HEK293 (cell line): ENCODE measurements around the gene DCHS2.

Experiments used
- BCL11A ChIP-seq: fragments of 450-650 bp; formaldehyde crosslinking; IDR thresholded peaks from 2 replicates; pipeline ENCODE4 v1.5.1; 2016; ENCODE audit warnings: low read depth, missing biosample characterization, missing genetic modification characterization
- BCL11B ChIP-seq: fragments of 450-650 bp; formaldehyde crosslinking; IDR thresholded peaks from 2 replicates; pipeline ENCODE4 v1.5.1; 2016; ENCODE audit warnings: low read depth, missing biosample characterization, missing genetic modification characterization
- CTCF ChIP-seq: fragments of 450-650 bp; formaldehyde crosslinking; IDR thresholded peaks from 2 replicates; pipeline ENCODE4 v1.5.1; 2016; ENCODE audit warnings: missing biosample characterization, missing genetic modification characterization
- YY1 ChIP-seq: fragments of 450-650 bp; formaldehyde crosslinking; IDR thresholded peaks from 2 replicates; pipeline ENCODE4 v1.5.1; 2018; ENCODE audit warnings: missing biosample characterization, missing genetic modification characterization
- ZBTB21 ChIP-seq: fragments of 450-650 bp; formaldehyde crosslinking; IDR thresholded peaks from 2 replicates; pipeline ENCODE4 v1.5.1; 2017; ENCODE audit warnings: missing biosample characterization, missing genetic modification characterization
- ZFP41 ChIP-seq: fragments of 450-650 bp; formaldehyde crosslinking; IDR thresholded peaks from 2 replicates; pipeline ENCODE4 v1.5.1; 2016; ENCODE audit warnings: missing biosample characterization, missing genetic modification characterization, borderline replicate concordance
- ZIC2 ChIP-seq: fragments of 450-650 bp; formaldehyde crosslinking; IDR thresholded peaks from 2 replicates; pipeline ENCODE4 v1.5.1; 2016; ENCODE audit warnings: missing biosample characterization, missing genetic modification characterization
- ZNF138 ChIP-seq: fragments of 450-650 bp; formaldehyde crosslinking; IDR thresholded peaks from 2 replicates; pipeline ENCODE4 v1.5.1; 2016; ENCODE audit warnings: missing biosample characterization, missing genetic modification characterization, borderline replicate concordance
- ZNF202 ChIP-seq: fragments of 450-650 bp; formaldehyde crosslinking; IDR thresholded peaks from 2 replicates; pipeline ENCODE4 v1.5.1; 2016; ENCODE audit warnings: missing biosample characterization, missing genetic modification characterization, borderline replicate concordance
- ZNF274 ChIP-seq, 2 experiments: fragments of 200-500 bp in 1 of 2; fragments of 450-650 bp in 1 of 2; sonication (Bioruptor generic) in 1 of 2; formaldehyde crosslinking in 1 of 2; IDR thresholded peaks; 2 replicates each; pipeline versions ENCODE4 v1.5.1 to v1.6.1; 2014 to 2016; ENCODE audit warnings: borderline replicate concordance in 1 of 2, inconsistent platforms in 1 of 2, low read length in 1 of 2, missing biosample characterization in 1 of 2, missing genetic modification characterization in 1 of 2
- ZNF704 ChIP-seq: fragments of 450-650 bp; formaldehyde crosslinking; IDR thresholded peaks from 2 replicates; pipeline ENCODE4 v1.5.1; 2016; ENCODE audit warnings: missing biosample characterization, missing genetic modification characterization
- ZNF785 ChIP-seq: fragments of 450-650 bp; formaldehyde crosslinking; IDR thresholded peaks from 2 replicates; pipeline ENCODE4 v1.5.1; 2016; ENCODE audit warnings: missing biosample characterization, missing genetic modification characterization
- ZSCAN18 ChIP-seq: fragments of 450-650 bp; formaldehyde crosslinking; IDR thresholded peaks from 2 replicates; pipeline ENCODE4 v1.5.1; 2016; ENCODE audit warnings: missing biosample characterization, missing genetic modification characterization

- TF ChIP-seq ZNF785 (no peak), ZSCAN18 (tag by site-specific recombination) (no peak), CTCF (tag by site-specific recombination) (no peak), ZBTB21 (tag by site-specific recombination) (no peak), ZNF202 (tag by site-specific recombination) (no peak), YY1 (tag by site-specific recombination) (no peak), ZNF704 (tag by site-specific recombination) (no peak), ZFP41 (tag by site-specific recombination) (no peak), ZNF138 (tag by site-specific recombination) (no peak), ZNF274 (IDR thresholded peaks at IDR 0.05; ENCODE audit: low read length) (no peak), ZNF274 (tag by site-specific recombination; IDR thresholded peaks at IDR 0.05; ENCODE audit: borderline replicate concordance) (no peak), BCL11A (no peak), BCL11B (tag by site-specific recombination) (no peak), ZIC2 (tag by site-specific recombination) (no peak)
These were observed 92.2 kb downstream of the DCHS2 start for GRCh38 chr4:154399259-154399974.
